NCI-H1436 treated with DMSO at 0.1 percent for 48 hours (cell line): ENCODE data around the gene FXYD7.

Experiments used
- DNase-seq: peaks from one replicate; lab custom pipeline; 2025; lab: John Stamatoyannopoulos, UW

The FXYD7 gene

GRCh38 chr19:35202722-35203688 lies 60.0 kb downstream of the FXYD7 start:
- DNase-seq: no peak
